ENCODE results near the gene CABLES2.

The CABLES2 gene

GRCh38 chr20:62407221-62407992, at the start of gene CABLES2:
CABLES2 (minus strand) TSS chr20:62407285; CDS start chr20:62407276, 9 bp downstream.
- H3K4me1 ChIP-seq (ENCODE audit: control insufficient read depth, insufficient read depth, low read length), result no peaks in the 10 kb centered on the region

DNA sequence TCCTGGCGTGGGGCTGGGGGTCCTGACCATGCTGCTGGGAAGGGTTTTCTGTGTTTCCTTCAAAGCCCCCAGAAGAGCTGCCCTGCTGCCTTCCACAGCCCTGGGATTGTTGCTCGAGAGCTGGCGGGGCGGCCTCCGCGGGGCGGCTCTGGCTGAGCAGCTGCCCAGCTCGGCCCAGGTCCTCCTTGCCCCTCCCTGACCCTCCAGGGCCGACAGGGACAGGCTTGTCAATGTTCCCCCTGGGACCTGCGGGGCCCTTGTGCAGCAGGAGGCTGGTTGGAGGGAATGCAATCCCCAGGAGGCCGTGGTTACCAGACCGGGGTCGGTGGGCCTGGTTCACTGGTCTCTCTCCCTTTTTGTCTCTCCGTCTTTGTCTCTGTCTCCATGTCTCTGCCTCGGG, 48.8 kb upstream of the CABLES2 start:
- H3K9me3 ChIP-seq (ENCODE audit: control insufficient read depth, insufficient read depth, low read length), result no peaks in the 10 kb centered on the region
- H3K27me3 ChIP-seq (ENCODE audit: control insufficient read depth, insufficient read depth, low read length), result no peaks in the 10 kb centered on the region
- no peak overlapping the region for H3K9ac ChIP-seq (ENCODE audit: low read depth, low read length)
- H3K36me3 ChIP-seq (ENCODE audit: control insufficient read depth, insufficient read depth, low read length), result no peaks in the 10 kb centered on the region
- H3K4me3 ChIP-seq (ENCODE audit: low read depth, low read length), result no peak overlapping the region
- H3K4me1 ChIP-seq (ENCODE audit: control insufficient read depth, insufficient read depth, low read length), result no peaks in the 10 kb centered on the region

More at GRCh38 chr20:62407221-62407992, at the start of gene CABLES2:
- Histone ChIP-seq H3K9ac (ENCODE audit: low read depth, low read length) (peak within 1 kb of the TSS; percentile 60), H3K36me3 (ENCODE audit: control insufficient read depth, insufficient read depth, low read length) (no peaks in the 10 kb centered on the region), H3K4me3 (ENCODE audit: low read depth, low read length) (peak within 1 kb of the TSS; percentile 59), H3K27me3 (ENCODE audit: control insufficient read depth, insufficient read depth, low read length) (no peaks in the 10 kb centered on the region), H3K9me3 (ENCODE audit: control insufficient read depth, insufficient read depth, low read length) (no peaks in the 10 kb centered on the region)

DNA sequence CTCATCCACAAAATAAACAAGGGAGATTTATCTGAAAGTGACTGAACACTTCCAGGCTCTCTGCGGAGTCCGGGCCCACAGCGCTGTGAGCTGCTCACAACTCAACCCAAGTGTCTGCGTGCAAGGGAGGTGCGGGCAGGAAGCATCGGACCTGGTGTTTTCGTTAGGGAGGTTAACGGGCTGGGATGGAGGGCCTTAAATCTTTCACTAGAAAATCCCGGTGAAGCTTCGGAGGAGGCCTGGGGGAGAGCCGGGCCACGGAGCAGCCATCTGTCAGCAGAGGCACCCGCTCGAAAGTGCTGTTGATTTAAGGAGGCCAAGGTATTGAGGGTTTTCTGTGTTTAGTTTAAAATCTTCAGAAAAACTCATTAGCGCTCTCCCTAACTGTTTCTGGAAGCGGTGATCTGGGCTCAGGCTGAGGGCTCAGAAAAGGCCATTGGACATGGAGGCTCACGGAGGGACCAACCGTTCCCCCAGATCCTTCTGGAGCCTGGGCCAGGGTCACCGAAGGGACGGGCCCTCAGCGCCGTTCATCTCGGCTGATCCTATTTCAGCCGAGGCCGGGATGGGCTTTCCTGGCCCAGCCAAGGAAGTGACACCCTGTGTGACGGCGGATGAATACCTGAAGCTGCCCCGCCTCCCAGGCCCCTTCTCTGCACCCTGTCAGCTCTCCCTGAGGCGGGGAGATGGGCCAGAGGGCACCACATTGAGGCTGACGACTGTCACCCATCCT, 48.0 kb upstream of the CABLES2 start:
- Histone ChIP-seq H3K9me3 (ENCODE audit: control insufficient read depth, insufficient read depth, low read length) (no peaks in the 10 kb centered on the region), H3K27me3 (ENCODE audit: control insufficient read depth, insufficient read depth, low read length) (no peaks in the 10 kb centered on the region), H3K4me3 (ENCODE audit: low read depth, low read length) (no peak overlapping the region), H3K9ac (ENCODE audit: low read depth, low read length) (no peak overlapping the region), H3K4me1 (ENCODE audit: control insufficient read depth, insufficient read depth, low read length) (no peaks in the 10 kb centered on the region), H3K36me3 (ENCODE audit: control insufficient read depth, insufficient read depth, low read length) (no peaks in the 10 kb centered on the region)

DNA sequence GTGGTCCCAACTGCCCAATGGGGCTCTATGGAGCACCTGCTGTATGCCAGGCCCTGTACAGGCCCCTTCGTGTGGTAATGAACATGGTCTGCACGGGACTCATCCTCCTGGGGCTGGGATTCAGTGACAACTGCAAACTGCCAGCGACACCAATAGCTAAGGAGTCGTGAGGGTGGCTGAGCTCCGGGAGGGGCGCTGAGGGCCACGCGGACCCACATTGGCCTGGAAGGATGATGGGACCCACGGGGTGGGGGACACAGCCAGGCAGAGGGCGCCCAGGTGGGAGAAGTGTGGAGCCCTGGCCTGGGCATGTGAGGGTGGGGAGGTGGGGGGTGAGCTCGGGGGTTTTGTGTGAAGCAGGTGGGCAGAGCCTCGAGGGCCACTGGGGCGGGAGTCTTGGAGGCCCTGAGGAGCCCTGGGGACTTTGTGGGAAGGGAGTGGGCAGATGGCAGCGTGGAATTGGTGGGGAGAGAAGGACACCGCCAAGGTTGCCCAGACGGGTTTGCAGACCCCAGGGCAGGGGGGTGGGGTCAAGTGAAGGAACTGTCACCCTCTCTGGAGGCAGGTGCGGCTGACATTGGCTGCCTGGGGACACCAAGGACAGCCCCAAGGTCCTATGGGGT, 46.2 kb upstream of the CABLES2 start:
- no peak overlapping the region for H3K9ac ChIP-seq (ENCODE audit: low read depth, low read length)
- H3K4me3 ChIP-seq (ENCODE audit: low read depth, low read length), result no peak overlapping the region
- no peaks in the 10 kb centered on the region for H3K36me3 ChIP-seq (ENCODE audit: control insufficient read depth, insufficient read depth, low read length)
- H3K27me3 ChIP-seq (ENCODE audit: control insufficient read depth, insufficient read depth, low read length), result no peaks in the 10 kb centered on the region
- H3K4me1 ChIP-seq (ENCODE audit: control insufficient read depth, insufficient read depth, low read length), result no peaks in the 10 kb centered on the region
- no peaks in the 10 kb centered on the region for H3K9me3 ChIP-seq (ENCODE audit: control insufficient read depth, insufficient read depth, low read length)

GRCh38 chr20:62452475-62453095, 45.5 kb upstream of the CABLES2 start:
- no peaks in the 10 kb centered on the region for H3K27me3 ChIP-seq (ENCODE audit: control insufficient read depth, insufficient read depth, low read length)
- H3K4me3 ChIP-seq (ENCODE audit: low read depth, low read length), result no peak overlapping the region
- no peak overlapping the region for H3K9ac ChIP-seq (ENCODE audit: low read depth, low read length)
- H3K36me3 ChIP-seq (ENCODE audit: control insufficient read depth, insufficient read depth, low read length), result no peaks in the 10 kb centered on the region
- no peaks in the 10 kb centered on the region for H3K9me3 ChIP-seq (ENCODE audit: control insufficient read depth, insufficient read depth, low read length)
- H3K4me1 ChIP-seq (ENCODE audit: control insufficient read depth, insufficient read depth, low read length), result no peaks in the 10 kb centered on the region

- H3K9ac ChIP-seq (ENCODE audit: low read depth, low read length), result no peak overlapping the region
- no peaks in the 10 kb centered on the region for H3K36me3 ChIP-seq (ENCODE audit: control insufficient read depth, insufficient read depth, low read length)
- no peak overlapping the region for H3K4me3 ChIP-seq (ENCODE audit: low read depth, low read length)
- no peaks in the 10 kb centered on the region for H3K9me3 ChIP-seq (ENCODE audit: control insufficient read depth, insufficient read depth, low read length)
- no peaks in the 10 kb centered on the region for H3K27me3 ChIP-seq (ENCODE audit: control insufficient read depth, insufficient read depth, low read length)
- H3K4me1 ChIP-seq (ENCODE audit: control insufficient read depth, insufficient read depth, low read length), result no peaks in the 10 kb centered on the region
These were observed 44.9 kb upstream of the CABLES2 start for GRCh38 chr20:62451970-62452369.

DNA sequence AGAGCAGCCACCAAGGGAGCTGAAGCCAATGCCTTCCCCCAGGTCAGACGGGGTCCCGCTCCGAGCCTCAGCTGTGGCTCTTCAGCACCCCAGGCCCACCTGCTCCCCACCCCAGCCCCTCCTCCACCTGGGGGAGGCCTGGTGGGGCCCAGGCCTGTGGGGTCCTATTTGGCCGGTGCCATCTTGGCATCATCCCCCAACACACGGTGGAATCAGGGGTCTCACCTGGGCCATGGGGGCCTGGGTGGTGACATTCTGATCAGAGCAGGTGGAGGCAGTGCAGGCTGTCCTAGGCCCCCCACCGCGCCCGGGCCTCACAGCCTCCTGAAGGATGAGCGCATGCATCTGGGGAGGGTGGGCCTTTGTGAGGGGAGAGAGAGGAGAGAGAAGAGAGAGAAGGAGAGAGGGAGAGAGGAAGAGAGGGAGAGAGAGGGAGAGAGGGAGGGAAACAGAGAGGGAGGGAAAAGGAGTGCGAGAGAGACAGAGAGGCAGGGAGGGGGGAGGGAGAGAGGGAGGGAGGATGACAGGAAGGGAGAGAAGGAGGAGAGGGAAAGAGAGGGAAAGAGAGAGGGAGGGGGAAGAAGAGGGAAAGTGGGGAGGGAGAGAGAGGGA, 44.2 kb upstream of the CABLES2 start:
- H3K27me3 ChIP-seq (ENCODE audit: control insufficient read depth, insufficient read depth, low read length), result no peaks in the 10 kb centered on the region

GRCh38 chr20:62449951-62450691, 43.0 kb upstream of the CABLES2 start:
- Histone ChIP-seq H3K27me3 (ENCODE audit: control insufficient read depth, insufficient read depth, low read length) (no peaks in the 10 kb centered on the region), H3K36me3 (ENCODE audit: control insufficient read depth, insufficient read depth, low read length) (no peaks in the 10 kb centered on the region), H3K4me3 (ENCODE audit: low read depth, low read length) (no peak overlapping the region)

More for the DNA sequence above, 44.2 kb upstream of the CABLES2 start:
- no peaks in the 10 kb centered on the region for H3K36me3 ChIP-seq (ENCODE audit: control insufficient read depth, insufficient read depth, low read length)
- no peak overlapping the region for H3K4me3 ChIP-seq (ENCODE audit: low read depth, low read length)
- no peaks in the 10 kb centered on the region for H3K9me3 ChIP-seq (ENCODE audit: control insufficient read depth, insufficient read depth, low read length)
- H3K4me1 ChIP-seq (ENCODE audit: control insufficient read depth, insufficient read depth, low read length), result no peaks in the 10 kb centered on the region
- no peak overlapping the region for H3K9ac ChIP-seq (ENCODE audit: low read depth, low read length)

GRCh38 chr20:62448788-62449187, 41.7 kb upstream of the CABLES2 start:
- H3K27me3 ChIP-seq (ENCODE audit: control insufficient read depth, insufficient read depth, low read length), result no peaks in the 10 kb centered on the region
- H3K36me3 ChIP-seq (ENCODE audit: control insufficient read depth, insufficient read depth, low read length), result no peaks in the 10 kb centered on the region
- no peaks in the 10 kb centered on the region for H3K9me3 ChIP-seq (ENCODE audit: control insufficient read depth, insufficient read depth, low read length)
- H3K4me3 ChIP-seq (ENCODE audit: low read depth, low read length), result no peak overlapping the region
- H3K9ac ChIP-seq (ENCODE audit: low read depth, low read length), result no peak overlapping the region
- no peaks in the 10 kb centered on the region for H3K4me1 ChIP-seq (ENCODE audit: control insufficient read depth, insufficient read depth, low read length)

More at GRCh38 chr20:62449951-62450691, 43.0 kb upstream of the CABLES2 start:
- Histone ChIP-seq H3K9me3 (ENCODE audit: control insufficient read depth, insufficient read depth, low read length) (no peaks in the 10 kb centered on the region), H3K4me1 (ENCODE audit: control insufficient read depth, insufficient read depth, low read length) (no peaks in the 10 kb centered on the region), H3K9ac (ENCODE audit: low read depth, low read length) (no peak overlapping the region)

- Histone ChIP-seq H3K4me1 (ENCODE audit: control insufficient read depth, insufficient read depth, low read length) (no peaks in the 10 kb centered on the region), H3K27me3 (ENCODE audit: control insufficient read depth, insufficient read depth, low read length) (no peaks in the 10 kb centered on the region), H3K9me3 (ENCODE audit: control insufficient read depth, insufficient read depth, low read length) (no peaks in the 10 kb centered on the region), H3K9ac (ENCODE audit: low read depth, low read length) (no peak overlapping the region), H3K36me3 (ENCODE audit: control insufficient read depth, insufficient read depth, low read length) (no peaks in the 10 kb centered on the region), H3K4me3 (ENCODE audit: low read depth, low read length) (no peak overlapping the region)
These were observed 41.0 kb upstream of the CABLES2 start for GRCh38 chr20:62448038-62448437.
